ENCODE data around the gene SMARCC1.

Gene SMARCC1

GRCh38 chr3:47692158-47692557 is 89.5 kb downstream of the SMARCC1 start:
- no peak for DNase-seq

GRCh38 chr3:47688488-47688887 is 93.2 kb downstream of the SMARCC1 start:
- no peak for DNase-seq

GRCh38 chr3:47685037-47685436 is 96.7 kb downstream of the SMARCC1 start:
- DNase-seq: no peak

GRCh38 chr3:47681016-47681415 is 100.7 kb downstream of the SMARCC1 start:
- DNase-seq: no peak

GRCh38 chr3:47678446-47679338 is 103.0 kb downstream of the SMARCC1 start:
- no peak for DNase-seq

- no peak for DNase-seq
Observed at GRCh38 chr3:47669026-47669749, 112.5 kb downstream of the SMARCC1 start.

- no peak for DNase-seq
Observed at GRCh38 chr3:47666118-47666517, 115.6 kb downstream of the SMARCC1 start.

- DNase-seq: peak in 1 of 2 experiments; percentile 0
Observed at GRCh38 chr3:47664519-47664918, 117.2 kb downstream of the SMARCC1 start.

- no peak for DNase-seq
Observed at GRCh38 chr3:47663630-47664240, 118.0 kb downstream of the SMARCC1 start.

- peak in 1 of 2 experiments; percentile 0 for DNase-seq
Observed at GRCh38 chr3:47661121-47661752, 120.5 kb downstream of the SMARCC1 start.

- no peak for DNase-seq
Observed at GRCh38 chr3:47658444-47658843, 123.2 kb downstream of the SMARCC1 start.

GRCh38 chr3:47652142-47652541 is 129.6 kb downstream of the SMARCC1 start:
- DNase-seq: no peak

GRCh38 chr3:47650294-47650693 is 131.4 kb downstream of the SMARCC1 start:
- DNase-seq: no peak

GRCh38 chr3:47647550-47647949 is 134.1 kb downstream of the SMARCC1 start:
- no peak for DNase-seq

- no peak for DNase-seq
Observed at GRCh38 chr3:47646362-47646761, 135.3 kb downstream of the SMARCC1 start.

GRCh38 chr3:47645551-47645950 is 136.1 kb downstream of the SMARCC1 start:
- peak in 1 of 2 experiments; percentile 18 for DNase-seq

GRCh38 chr3:47643092-47643491 is 138.6 kb downstream of the SMARCC1 start:
- DNase-seq: no peak

- no peak for DNase-seq
Observed at GRCh38 chr3:47641739-47642138, 140.0 kb downstream of the SMARCC1 start.

GRCh38 chr3:47636921-47637320 is 144.8 kb downstream of the SMARCC1 start:
- DNase-seq: no peak

GRCh38 chr3:47636225-47636624 is 145.5 kb downstream of the SMARCC1 start:
- DNase-seq: no peak

GRCh38 chr3:47635536-47635935 is 146.2 kb downstream of the SMARCC1 start:
- DNase-seq: no peak

GRCh38 chr3:47634996-47635395 is 146.7 kb downstream of the SMARCC1 start:
- no peak for DNase-seq

GRCh38 chr3:47630810-47631209 is 150.9 kb downstream of the SMARCC1 start:
- DNase-seq: no peak
